Heart right ventricle (tissue), 16 donors: Measurements from ENCODE around the gene PIK3AP1. TPM values are rescaled to one million over a fixed set of nuclear protein-coding genes. Genes with fewer than 3 reads are reported as not detected.
A peak's percentile ranks its signal among the peaks of the same experiment; 100 is the strongest.

Experiments used
- ATAC-seq, 8 donors: fragments of 200-7000 bp; cut with Tn5 transposase; one replicate each; pipeline ENCODE4 v1.9.1; 2020; ENCODE audit warnings: mild to moderate bottlenecking in 8 of 8, moderate library complexity in 8 of 8, moderate number of reproducible peaks in 1 of 8
- DNase-seq, 2 donors: peaks; one replicate each; pipeline ENCODE4 v3.0.0-alpha.2; 2020
- H3K27ac ChIP-seq, 10 donors: fragments of 200-600 bp; sonication (generic) in 2 of 10; one replicate each; pipeline versions ENCODE4 v1.5.0 to v1.8.0; 2020 to 2022; ENCODE audit warnings: mild to moderate bottlenecking in 3 of 10
- H3K27me3 ChIP-seq, 7 donors: fragments of 200-600 bp; one replicate each; pipeline ENCODE4 v1.8.0; 2021 to 2022; ENCODE audit warnings: mild to moderate bottlenecking in 2 of 7
- H3K36me3 ChIP-seq, 9 donors: fragments of 200-600 bp; sonication (generic) in 1 of 9; one replicate each; pipeline versions ENCODE4 v1.5.0 to v1.8.0; 2020 to 2022; ENCODE audit warnings: mild to moderate bottlenecking in 2 of 9
- H3K4me1 ChIP-seq, 9 donors: fragments of 200-600 bp; sonication (generic) in 1 of 9; one replicate each; pipeline versions ENCODE4 v1.5.0 to v1.8.0; 2020 to 2022; ENCODE audit warnings: mild to moderate bottlenecking in 4 of 9
- H3K4me3 ChIP-seq, 10 donors: fragments of 200-600 bp; sonication (generic) in 2 of 10; one replicate each; pipeline versions ENCODE4 v1.5.0 to v1.8.0; 2020 to 2022; ENCODE audit warnings: mild to moderate bottlenecking in 7 of 10, moderate library complexity in 2 of 10
- H3K9me3 ChIP-seq, 11 donors: fragments of 200-600 bp in 10 of 11; sonication (generic) in 2 of 11; one replicate each; pipeline versions ENCODE4 v1.5.0 to v1.8.0; 2013 to 2022; ENCODE audit warnings: mild to moderate bottlenecking in 2 of 11, control low read depth in 1 of 11, moderate library complexity in 1 of 11
- WGBS, 2 donors: extraction: QIAGEN DNeasy Blood & Tissue Kit; methylation state at CpG; one replicate each; pipeline ENCODE4 v1.1.7; 2013; ENCODE audit warnings: inconsistent platforms in 1 of 2; 5-methylcytosine and 5-hydroxymethylcytosine counted together
- intact Hi-C, 10 donors: fragments of 100-400 bp; cut with DNase I; formaldehyde crosslinking; loops; one replicate each; pipeline versions ENCODE4 v1.11.1 to v1.14.2; 2022
- polyA plus RNA-seq, 2 donors: library from polyadenylated mRNA; stranded (reverse); fragments of 200-250 nt; gene quantifications; one replicate each; pipeline ENCODE4 v1.2.3, GENCODE V29; 2013
- total RNA-seq, 10 donors: library from RNA; stranded (reverse); fragmentation: NEBNext Ultra II Directional in 3 of 10; extraction: Animal tissue kit (Norgen Biotek cat#: 25700) in 3 of 10; gene quantifications; one replicate each; pipeline versions ENCODE4 v1.2.1 to v1.2.4, GENCODE V29; 2021 to 2023
- TF ChIP-seq, protein P1 (sequence below), 9 donors: fragments of 200-600 bp; sonication (generic) in 2 of 9; IDR thresholded peaks; one replicate each; pipeline versions ENCODE4 v1.5.0 to v1.8.0; 2021 to 2022; ENCODE audit warnings: antibody characterized with exemption in 9 of 9, mild to moderate bottlenecking in 5 of 9, moderate library complexity in 1 of 9
- donor health status: Arrhythmogenic right ventricular cardiomyopathy.
- donor health status: ischemic (EF 13 %, LVEDD 7.1; RV severe dilation, severe dysfunction).
- donor health status: healthy with polysubstance abuse.
- donor health status: DM: no; HTN: yes; CAD: no.
- donor health status: DM: no; HTN: no; CAD: no.
- donor health status: ischemic (EF 25% LVEDD 6.9; RV normal size, moderate dysfunction).
- donor health status: ischemic (EF 25% LVEDD 5.7; RV mildly dilated, moderate dysfunction).
- donor health status: healthy.
- donor health status: DM: yes; HTN: yes; CAD: no.
- donor health status: Ischemic cardiomyopathy.
- donor health status: ischemic (EF 35%, LVEDD 5.7; RV mildly dilated, moderate dysfunction).
- donor health status: nonischemic (EF 11% LVEDD 7.7; RV severe dilation, severe dysfunction).
- donor health status: DM: yes; HTN: yes; CAD: no.
- donor health status: PGD.
- donor health status: ischemic (EF 29% LVEDD 5.4; RV normal size, mild dysfunction).
- donor health status: nonischemic (EF 23%, LVEDD 6.1; RV moderate dilation, normal function).

PIK3AP1 gene
- total and polyA plus RNA-seq, 12 donors: 1.0 to 22.1 (median 3.6) TPM

- Histone ChIP-seq H3K9me3 (no peaks in the 10 kb centered on the region), H3K4me1 (peaks cover 0 to 48% (median 0%) of the 10 kb centered on the region in 9 donors), H3K4me3 (no peak overlapping the region), H3K36me3 (no peaks in the 10 kb centered on the region), H3K27ac (peak overlapping the region in 1 of 10 donors; percentile 28), H3K27me3 (no peaks in the 10 kb centered on the region)
- TF ChIP-seq, protein P1, sequence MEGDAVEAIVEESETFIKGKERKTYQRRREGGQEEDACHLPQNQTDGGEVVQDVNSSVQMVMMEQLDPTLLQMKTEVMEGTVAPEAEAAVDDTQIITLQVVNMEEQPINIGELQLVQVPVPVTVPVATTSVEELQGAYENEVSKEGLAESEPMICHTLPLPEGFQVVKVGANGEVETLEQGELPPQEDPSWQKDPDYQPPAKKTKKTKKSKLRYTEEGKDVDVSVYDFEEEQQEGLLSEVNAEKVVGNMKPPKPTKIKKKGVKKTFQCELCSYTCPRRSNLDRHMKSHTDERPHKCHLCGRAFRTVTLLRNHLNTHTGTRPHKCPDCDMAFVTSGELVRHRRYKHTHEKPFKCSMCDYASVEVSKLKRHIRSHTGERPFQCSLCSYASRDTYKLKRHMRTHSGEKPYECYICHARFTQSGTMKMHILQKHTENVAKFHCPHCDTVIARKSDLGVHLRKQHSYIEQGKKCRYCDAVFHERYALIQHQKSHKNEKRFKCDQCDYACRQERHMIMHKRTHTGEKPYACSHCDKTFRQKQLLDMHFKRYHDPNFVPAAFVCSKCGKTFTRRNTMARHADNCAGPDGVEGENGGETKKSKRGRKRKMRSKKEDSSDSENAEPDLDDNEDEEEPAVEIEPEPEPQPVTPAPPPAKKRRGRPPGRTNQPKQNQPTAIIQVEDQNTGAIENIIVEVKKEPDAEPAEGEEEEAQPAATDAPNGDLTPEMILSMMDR (IDR thresholded peaks at IDR 0.05): no peak
- ATAC-seq: no peak
- no peak for DNase-seq
- intact Hi-C loops: no loop called here
- WGBS, 2 donors: 33 to 43% methylated on average over 4 of the region's 4 CpGs
Measured at GRCh38 chr10:96670786-96671185, 49.5 kb downstream of the PIK3AP1 start.

GRCh38 chr10:96667401-96667800 is 52.9 kb downstream of the PIK3AP1 start:
- Histone ChIP-seq H3K27me3 (no peaks in the 10 kb centered on the region), H3K36me3 (no peaks in the 10 kb centered on the region), H3K4me1 (peaks cover 0 to 31% (median 0%) of the 10 kb centered on the region in 9 donors), H3K4me3 (no peak overlapping the region), H3K27ac (no peak overlapping the region), H3K9me3 (no peaks in the 10 kb centered on the region)
- no peak for DNase-seq
- no peak for ATAC-seq
- 95 to 96% methylated on average over 3 of the region's 3 CpGs for WGBS, 2 donors
- TF ChIP-seq, protein P1 (IDR thresholded peaks at IDR 0.05): no peak
- intact Hi-C loops: no loop called here

DNA sequence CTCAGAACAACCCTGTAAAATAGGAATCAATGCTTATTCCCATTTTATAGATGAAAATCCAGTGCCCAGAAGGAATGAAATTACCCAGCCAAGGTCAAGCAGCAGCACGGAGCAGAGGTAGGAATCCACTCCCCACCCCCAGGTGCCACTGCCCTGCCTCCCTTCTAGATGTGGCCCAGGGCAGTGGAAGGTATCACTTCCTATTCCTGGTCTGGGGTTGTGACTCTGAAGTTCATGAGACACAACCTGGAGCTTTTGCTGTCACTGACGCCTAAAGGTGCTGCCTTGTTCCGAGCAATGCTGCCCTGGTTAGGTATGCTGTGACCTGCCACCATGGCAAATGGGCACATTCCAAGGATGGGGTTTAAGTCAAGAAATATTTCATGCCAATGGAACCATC is 53.6 kb downstream of the PIK3AP1 start:
- H3K27me3 ChIP-seq: no peaks in the 10 kb centered on the region
- H3K4me1 ChIP-seq: peaks cover 0 to 27% (median 0%) of the 10 kb centered on the region in 9 donors
- intact Hi-C loops: no loop called here
- H3K36me3 ChIP-seq: no peaks in the 10 kb centered on the region
- H3K9me3 ChIP-seq: no peaks in the 10 kb centered on the region
- no peak overlapping the region for H3K27ac ChIP-seq
- WGBS, 2 donors: 93 to 100% methylated on average over 3 of the region's 3 CpGs
- ATAC-seq (no peak), DNase-seq (no peak)
- no peak overlapping the region for H3K4me3 ChIP-seq
- TF ChIP-seq, protein P1 (IDR thresholded peaks at IDR 0.05): no peak

- H3K27ac ChIP-seq: no peak overlapping the region
- DNase-seq (no peak), ATAC-seq (no peak)
- H3K27me3 ChIP-seq: no peaks in the 10 kb centered on the region
- H3K4me1 ChIP-seq: peaks cover 0 to 28% (median 0%) of the 10 kb centered on the region in 9 donors
- no peaks in the 10 kb centered on the region for H3K9me3 ChIP-seq
- TF ChIP-seq, protein P1 (IDR thresholded peaks at IDR 0.05): no peak
- no peak overlapping the region for H3K4me3 ChIP-seq
- WGBS, 2 donors: 69 to 72% methylated on average over 6 of the region's 6 CpGs
- intact Hi-C loops: no loop called here
- H3K36me3 ChIP-seq: no peaks in the 10 kb centered on the region
Measured at GRCh38 chr10:96665306-96665705, 55.0 kb downstream of the PIK3AP1 start.
